Measurements from ENCODE around the gene CTU1. TPM values are rescaled to one million over a fixed set of nuclear protein-coding genes. Genes with fewer than 3 reads are reported as not detected.

CTU1 gene
- total RNA-seq, 1 experiment from 2014 or later = 11.3 TPM

- DNase-seq = no peak
- Mint-ChIP-seq H3K36me3 (ENCODE audit: insufficient read depth, unreplicated experiment) (no peaks in the 10 kb centered on the region), H3K27me3 (ENCODE audit: unreplicated experiment) (peaks cover 70% of the 10 kb centered on the region), H3K9me3 (ENCODE audit: low read depth, unreplicated experiment) (peaks cover 6% of the 10 kb centered on the region), H3K4me1 (ENCODE audit: low read depth, unreplicated experiment) (no peaks in the 10 kb centered on the region), H3K27ac (ENCODE audit: unreplicated experiment) (no peak overlapping the region), H3K4me3 (ENCODE audit: low read depth, unreplicated experiment) (no peak overlapping the region)
- BruUV-seq (replicated peaks) = no TSS peak
- intact Hi-C loops (cut with micrococcal nuclease; ENCODE audit: unreplicated experiment) = no loop called here
- CTCF ChIA-PET = no interaction called here
- no peak for TF ChIP-seq CTCF (IDR thresholded peaks at IDR 0.05; ENCODE audit: unreplicated experiment)
Observed at GRCh38 chr19:51059715-51060114, 48.5 kb downstream of the CTU1 start.

- CTCF ChIA-PET = no interaction called here
- intact Hi-C loops (cut with micrococcal nuclease; ENCODE audit: unreplicated experiment) = no loop called here
- no peaks in the 10 kb centered on the region for H3K9me3 Mint-ChIP-seq (ENCODE audit: low read depth, unreplicated experiment)
- H3K27me3 Mint-ChIP-seq (ENCODE audit: unreplicated experiment) = peaks cover 79% of the 10 kb centered on the region
- no peaks in the 10 kb centered on the region for H3K36me3 Mint-ChIP-seq (ENCODE audit: insufficient read depth, unreplicated experiment)
- BruUV-seq (replicated peaks) = no TSS peak
- H3K27ac Mint-ChIP-seq (ENCODE audit: unreplicated experiment) = no peak overlapping the region
- no peak for TF ChIP-seq CTCF (IDR thresholded peaks at IDR 0.05; ENCODE audit: unreplicated experiment)
- no peak overlapping the region for H3K4me3 Mint-ChIP-seq (ENCODE audit: low read depth, unreplicated experiment)
- no peak for DNase-seq
- H3K4me1 Mint-ChIP-seq (ENCODE audit: low read depth, unreplicated experiment) = no peaks in the 10 kb centered on the region
Observed at GRCh38 chr19:51055866-51056265, 52.3 kb downstream of the CTU1 start.

Other genes starting within 250 kb of the CTU1 start
- not detected in 2 replicates for gene KLK2, start 235.0 kb downstream of the CTU1 start, total RNA-seq (2022)
- gene KLK4, start 197.0 kb downstream of the CTU1 start, total RNA-seq (2022) = not detected in 2 replicates
- gene KLK5, start 155.4 kb downstream of the CTU1 start, total RNA-seq (2022) = 0.24 and 0.38 TPM in 2 replicates
- gene KLK6, start 138.8 kb downstream of the CTU1 start, total RNA-seq (2022) = 269 and 350 TPM in 2 replicates
- 6.5 and 7.9 TPM in 2 replicates for gene KLK7, start 124.5 kb downstream of the CTU1 start, total RNA-seq (2022)
- 0.71 and 0.91 TPM in 2 replicates for gene KLK8, start 106.8 kb downstream of the CTU1 start, total RNA-seq (2022)
- gene KLK10, start 88.7 kb downstream of the CTU1 start, total RNA-seq (2022) = 24.2 and 32.9 TPM in 2 replicates
- 10.8 and 25.1 TPM in 2 replicates for gene KLK11, start 81.8 kb downstream of the CTU1 start, total RNA-seq (2022)
- gene KLK12, start 73.4 kb downstream of the CTU1 start, total RNA-seq (2022) = not detected in 2 replicates
- not detected in 2 replicates for gene KLK13, start 43.3 kb downstream of the CTU1 start, total RNA-seq (2022)
- gene KLK14, start 25.5 kb downstream of the CTU1 start, total RNA-seq (2022) = 0.34 and 0.38 TPM in 2 replicates
- gene SIGLEC9, start 16.5 kb upstream of the CTU1 start, total RNA-seq (2022) = not detected in 2 replicates
- gene SIGLEC7, start 33.9 kb upstream of the CTU1 start, total RNA-seq (2022) = not detected in 2 replicates
- not detected in 2 replicates for gene CD33, start 116.7 kb upstream of the CTU1 start, total RNA-seq (2022)
- gene SIGLECL1, start 142.7 kb upstream of the CTU1 start, total RNA-seq (2022) = not detected in 2 replicates
- not detected in 2 replicates for gene IGLON5, start 203.2 kb upstream of the CTU1 start, total RNA-seq (2022)
- 3.0 and 3.6 TPM in 2 replicates for gene VSIG10L, start 233.7 kb upstream of the CTU1 start, total RNA-seq (2022)